Neuronal stem cell (in vitro differentiated cells): ENCODE measurements around the gene BRIP1.
"Not testable (repeated sequence)": the region's sequence is repeated elsewhere in the genome, so short reads cannot be mapped to it uniquely, and the experiment has no call there.

Experiments used
- DNase-seq: peaks from one replicate; pipeline ENCODE4 v3.0.0-alpha.2; 2013; ENCODE audit warnings: low spot score
- H2AFZ ChIP-seq: one replicate; pipeline ENCODE4 v1.6.1; 2013; ENCODE audit warnings: mild to moderate bottlenecking, low read length, inconsistent platforms
- H2AK5ac ChIP-seq: 2 replicates; pipeline ENCODE4 v1.6.1; 2013; ENCODE audit warnings: low read depth, mild to moderate bottlenecking, inconsistent platforms, low read length, moderate library complexity, mixed read lengths
- H2BK120ac ChIP-seq: 2 replicates; pipeline ENCODE4 v1.6.1; 2013; ENCODE audit warnings: low read depth, mild to moderate bottlenecking, inconsistent platforms, low read length, moderate library complexity, mixed read lengths
- H2BK12ac ChIP-seq: one replicate; pipeline ENCODE4 v1.6.1; 2013; ENCODE audit warnings: low read length, inconsistent platforms
- H2BK15ac ChIP-seq: 2 replicates; pipeline ENCODE4 v1.6.1; 2013; ENCODE audit warnings: mild to moderate bottlenecking, low read length, inconsistent platforms, mixed read lengths
- H2BK5ac ChIP-seq: one replicate; pipeline ENCODE4 v1.6.1; 2013; ENCODE audit warnings: inconsistent platforms, mild to moderate bottlenecking, low read length, moderate library complexity
- H3K14ac ChIP-seq: one replicate; pipeline ENCODE4 v1.6.1; 2013; ENCODE audit warnings: low read length, inconsistent platforms
- H3K18ac ChIP-seq: 2 replicates; pipeline ENCODE4 v1.6.1; 2013; ENCODE audit warnings: low read length, inconsistent platforms
- H3K23ac ChIP-seq: 2 replicates; pipeline ENCODE4 v1.6.1; 2013; ENCODE audit warnings: low read depth, mild to moderate bottlenecking, mixed read lengths, low read length, inconsistent platforms; ENCODE audit not compliant: poor library complexity
- H3K27ac ChIP-seq: replicated peaks from 3 replicates; pipeline ENCODE4 v1.5.1; 2013; ENCODE audit warnings: low read length, inconsistent platforms
- H3K27me3 ChIP-seq, 3 experiments: 2 replicates each; pipeline ENCODE4 v1.6.1; 2013; ENCODE audit warnings: low read length in 3 of 3, mild to moderate bottlenecking in 2 of 3, inconsistent platforms in 1 of 3, low read depth in 1 of 3, mixed read lengths in 1 of 3, moderate library complexity in 1 of 3; ENCODE audit not compliant: control insufficient read depth in 3 of 3, insufficient read depth in 3 of 3
- H3K36me3 ChIP-seq, 2 donors: replicated peaks in 1 of 2; 2 replicates each; pipeline ENCODE4 v1.6.1; 2013; ENCODE audit warnings: low read length in 2 of 2; ENCODE audit not compliant: control insufficient read depth in 2 of 2, insufficient read depth in 2 of 2
- H3K4ac ChIP-seq: 2 replicates; pipeline ENCODE4 v1.6.1; 2013; ENCODE audit warnings: inconsistent platforms, mild to moderate bottlenecking, low read length, moderate library complexity
- H3K4me1 ChIP-seq, 2 donors: 1 replicate in 1 of 2; 2 replicates in 1 of 2; pipeline ENCODE4 v1.6.1; 2013; ENCODE audit warnings: low read length in 2 of 2, low read depth in 1 of 2; ENCODE audit not compliant: control insufficient read depth in 2 of 2, insufficient read depth in 1 of 2
- H3K4me2 ChIP-seq: one replicate; pipeline ENCODE4 v1.6.1; 2013; ENCODE audit warnings: mild to moderate bottlenecking, low read length, inconsistent platforms; ENCODE audit not compliant: insufficient read depth, poor library complexity, severe bottlenecking
- H3K4me3 ChIP-seq, 2 donors: 2 replicates each; pipeline ENCODE4 v1.5.1; 2013; ENCODE audit warnings: low read length in 2 of 2, mild to moderate bottlenecking in 2 of 2, inconsistent platforms in 1 of 2, moderate library complexity in 1 of 2
- H3K79me1 ChIP-seq: one replicate; pipeline ENCODE4 v1.6.1; 2013; ENCODE audit warnings: low read depth, mild to moderate bottlenecking, inconsistent platforms, low read length, moderate library complexity
- H3K9ac ChIP-seq: one replicate; pipeline ENCODE4 v1.6.1; 2013; ENCODE audit warnings: mild to moderate bottlenecking, low read depth, low read length, inconsistent platforms; ENCODE audit not compliant: poor library complexity
- H3K9me3 ChIP-seq, 2 donors: replicated peaks in 1 of 2; 2 replicates each; pipeline versions ENCODE3 to v1.6.1; 2013; ENCODE audit warnings: low read length in 2 of 2, mild to moderate bottlenecking in 2 of 2, inconsistent platforms in 1 of 2, low read depth in 1 of 2, mixed read lengths in 1 of 2, moderate library complexity in 1 of 2; ENCODE audit not compliant: control insufficient read depth in 2 of 2, insufficient read depth in 1 of 2
- H4K8ac ChIP-seq: one replicate; pipeline ENCODE4 v1.6.1; 2013; ENCODE audit warnings: low read depth, mild to moderate bottlenecking, inconsistent platforms, low read length, moderate library complexity
- H4K91ac ChIP-seq: one replicate; pipeline ENCODE4 v1.6.1; 2013; ENCODE audit warnings: low read length, low read depth, mild to moderate bottlenecking, inconsistent platforms; ENCODE audit not compliant: poor library complexity
- WGBS, 2 donors: extraction: QIAGEN DNeasy Blood & Tissue Kit; methylation state at CpG; one replicate each; pipeline ENCODE4 v1.1.7; 2013; ENCODE audit warnings: missing lambda C conversion rate in 2 of 2, mixed read lengths in 1 of 2; ENCODE audit not compliant: insufficient read length in 2 of 2, insufficient replicate concordance in 1 of 2; ENCODE audit errors: extremely low coverage in 2 of 2; 5-methylcytosine and 5-hydroxymethylcytosine counted together

The BRIP1 gene

DNA sequence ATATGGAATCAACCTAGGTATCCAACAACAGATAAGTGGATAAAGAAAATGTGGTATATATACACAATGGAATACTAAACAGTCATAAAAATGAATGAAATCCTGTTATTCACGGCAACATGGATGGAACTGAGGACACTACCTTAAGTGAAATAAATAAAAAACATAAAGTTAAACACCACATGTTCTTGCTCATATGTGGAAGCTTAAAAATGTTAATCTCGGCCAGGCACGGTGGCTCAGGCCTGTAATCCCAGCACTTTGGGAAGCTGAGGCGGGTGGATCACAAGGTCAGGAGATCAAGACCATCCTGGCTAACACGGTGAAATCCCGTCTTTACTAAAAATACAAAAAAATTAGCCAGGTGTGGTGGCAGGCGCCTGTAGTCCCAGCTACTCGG, 144.1 kb downstream of the BRIP1 start:
- not testable (repeated sequence) for H2AK5ac ChIP-seq, H3K9ac ChIP-seq, H3K4me1 ChIP-seq, H3K14ac ChIP-seq, H3K27ac ChIP-seq, H2BK15ac ChIP-seq, H2BK5ac ChIP-seq, H3K27me3 ChIP-seq, H3K79me1 ChIP-seq, H3K4ac ChIP-seq, H3K18ac ChIP-seq, DNase-seq, H2BK12ac ChIP-seq, H2AFZ ChIP-seq, H2BK120ac ChIP-seq, H3K4me2 ChIP-seq, H4K8ac ChIP-seq, H3K23ac ChIP-seq, H3K4me3 ChIP-seq, H4K91ac ChIP-seq
- Histone ChIP-seq H3K36me3 (peaks cover 2 to 38% of the 10 kb centered on the region in 2 donors), H3K9me3 (peaks cover 0 to 38% of the 10 kb centered on the region in 2 donors)
- no CpG with 5 or more reads among the region's 8 CpGs for WGBS, 2 donors

DNA sequence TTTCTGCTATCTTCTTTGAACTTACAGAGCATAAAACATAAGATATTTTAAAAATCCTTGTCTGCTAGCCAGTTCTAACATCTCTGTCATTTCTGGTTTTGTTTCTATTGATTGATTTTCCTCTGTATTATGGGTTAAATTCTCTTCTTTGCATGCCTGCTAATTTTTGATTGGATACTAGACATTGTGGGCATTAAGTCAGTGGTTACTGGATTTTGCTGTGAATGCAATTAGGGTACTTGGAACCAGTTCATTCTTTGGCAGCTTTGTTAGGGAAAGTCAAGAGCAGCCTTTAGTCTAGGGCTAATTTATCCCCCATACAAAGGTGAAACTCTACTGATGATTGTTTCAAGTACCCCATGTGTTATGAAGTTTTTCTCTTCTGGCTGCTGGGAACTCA, 145.3 kb downstream of the BRIP1 start:
- H3K4me2 ChIP-seq, result no peak overlapping the region
- no peak overlapping the region for H2BK15ac ChIP-seq

DNA sequence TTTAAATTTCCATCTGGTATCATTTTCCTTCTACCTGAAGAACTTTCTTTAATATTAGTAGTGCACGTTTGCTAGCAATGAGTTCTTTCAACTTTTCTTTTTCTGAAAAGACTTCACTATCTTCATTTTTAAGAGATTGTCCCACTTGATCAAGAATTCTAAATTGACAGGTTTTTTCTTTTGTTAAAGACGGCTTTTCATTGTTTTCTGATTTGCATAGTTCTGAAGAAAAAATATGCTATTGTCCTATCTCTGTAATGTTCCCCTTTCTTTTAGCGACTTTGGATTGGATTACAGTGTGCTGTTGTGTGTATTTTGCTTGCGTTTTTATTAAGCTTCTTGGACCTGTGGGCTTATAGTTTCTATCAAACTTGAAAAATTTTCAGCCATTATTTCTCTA, 146.0 kb downstream of the BRIP1 start:
- no peaks in the 10 kb centered on the region for H3K27me3 ChIP-seq
- no CpG with 5 or more reads among the region's 4 CpGs for WGBS, 2 donors
- DNase-seq, result no peak

More for the DNA sequence above, 145.3 kb downstream of the BRIP1 start:
- Histone ChIP-seq H2AFZ (no peak overlapping the region), H3K18ac (no peak overlapping the region), H3K4me3 (no peak overlapping the region), H3K4ac (no peak overlapping the region), H3K9me3 (peaks cover 0 to 35% of the 10 kb centered on the region in 2 donors), H2BK5ac (no peak overlapping the region), H2BK120ac (no peak overlapping the region), H2BK12ac (no peak overlapping the region), H2AK5ac (no peak overlapping the region), H4K91ac (no peak overlapping the region), H3K23ac (no peak overlapping the region), H3K9ac (no peak overlapping the region), H3K27me3 (no peaks in the 10 kb centered on the region), H3K36me3 (peaks cover 2 to 41% of the 10 kb centered on the region in 2 donors), H3K79me1 (no peaks in the 10 kb centered on the region), H3K14ac (no peak overlapping the region), H3K4me1 (no peaks in the 10 kb centered on the region), H3K27ac (no peak overlapping the region), H4K8ac (no peak overlapping the region)
- no peak for DNase-seq

DNA sequence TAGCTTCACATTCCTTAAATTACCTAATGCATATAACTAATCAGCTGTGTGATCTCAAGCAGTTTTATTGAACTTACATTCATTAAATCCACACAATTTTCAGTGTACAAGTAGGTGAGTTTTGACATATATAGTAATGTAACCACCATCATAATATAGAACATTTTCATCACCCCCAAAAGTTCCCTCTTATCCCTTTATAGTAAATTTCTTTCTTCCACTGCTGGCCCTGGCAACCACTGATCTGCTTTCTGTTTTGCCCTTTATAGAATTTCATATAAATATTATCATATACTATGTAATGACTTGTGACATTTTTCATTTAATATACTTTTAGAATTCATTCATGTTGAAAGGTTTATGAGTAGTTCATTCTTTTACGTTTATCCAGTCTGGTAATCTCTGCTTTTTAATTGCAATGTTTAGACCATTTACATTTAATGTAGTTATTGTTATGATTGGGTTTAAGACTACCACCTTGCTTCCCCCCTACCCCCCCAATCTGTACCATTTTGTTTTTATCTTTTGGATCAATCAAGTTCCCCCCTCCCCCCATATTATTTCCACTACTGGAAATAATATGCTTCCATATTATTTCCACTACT, 147.0 kb downstream of the BRIP1 start:
- H3K9me3 ChIP-seq, result peaks cover 0 to 35% of the 10 kb centered on the region in 2 donors
- H2AK5ac ChIP-seq, result no peak overlapping the region
- H2AFZ ChIP-seq, result no peak overlapping the region
- no peak overlapping the region for H3K23ac ChIP-seq
- no peak overlapping the region for H3K4ac ChIP-seq
- no peak for DNase-seq
- H3K27ac ChIP-seq, result no peak overlapping the region
- no CpG with 5 or more reads among the region's 1 CpG for WGBS, 2 donors
- no peak overlapping the region for H2BK5ac ChIP-seq
- H2BK120ac ChIP-seq, result no peak overlapping the region
- no peaks in the 10 kb centered on the region for H3K27me3 ChIP-seq
- no peaks in the 10 kb centered on the region for H3K79me1 ChIP-seq
- no peak overlapping the region for H2BK12ac ChIP-seq
- no peak overlapping the region for H3K9ac ChIP-seq
- no peak overlapping the region for H4K91ac ChIP-seq
- H3K14ac ChIP-seq, result no peak overlapping the region
- no peak overlapping the region for H3K4me3 ChIP-seq
- H3K4me1 ChIP-seq, result no peaks in the 10 kb centered on the region
- no peak overlapping the region for H3K18ac ChIP-seq
- H4K8ac ChIP-seq, result no peak overlapping the region
- peaks cover 2 to 51% of the 10 kb centered on the region in 2 donors for H3K36me3 ChIP-seq
- no peak overlapping the region for H3K4me2 ChIP-seq
- no peak overlapping the region for H2BK15ac ChIP-seq

More for the DNA sequence above, 146.0 kb downstream of the BRIP1 start:
- H3K4me2 ChIP-seq, result no peak overlapping the region
- H3K23ac ChIP-seq, result no peak overlapping the region
- H3K4ac ChIP-seq, result no peak overlapping the region
- no peak overlapping the region for H4K8ac ChIP-seq
- H2BK15ac ChIP-seq, result no peak overlapping the region
- no peak overlapping the region for H3K14ac ChIP-seq
- H3K36me3 ChIP-seq, result peaks cover 2 to 46% of the 10 kb centered on the region in 2 donors
- no peak overlapping the region for H2BK12ac ChIP-seq
- H2AK5ac ChIP-seq, result no peak overlapping the region
- H2BK5ac ChIP-seq, result no peak overlapping the region
- H3K9me3 ChIP-seq, result peaks cover 0 to 35% of the 10 kb centered on the region in 2 donors
- H3K4me1 ChIP-seq, result no peaks in the 10 kb centered on the region
- H2BK120ac ChIP-seq, result no peak overlapping the region
- H3K27ac ChIP-seq, result no peak overlapping the region
- no peaks in the 10 kb centered on the region for H3K79me1 ChIP-seq
- H3K4me3 ChIP-seq, result no peak overlapping the region
- H3K9ac ChIP-seq, result no peak overlapping the region
- H2AFZ ChIP-seq, result no peak overlapping the region
- no peak overlapping the region for H4K91ac ChIP-seq
- H3K18ac ChIP-seq, result no peak overlapping the region
